HG03095 (cell line): ENCODE results near the gene DUSP11.
"Not testable (repeated sequence)": the region's sequence is repeated elsewhere in the genome, so short reads cannot be mapped to it uniquely, and the experiment has no call there.

Experiments
- ATAC-seq: cut with Tn5 transposase; IDR thresholded peaks from one replicate; pipeline ENCODE4 v1.9.1; 2021; ENCODE audit warnings: moderate library complexity; ENCODE audit not compliant: unreplicated experiment

Gene DUSP11

DNA sequence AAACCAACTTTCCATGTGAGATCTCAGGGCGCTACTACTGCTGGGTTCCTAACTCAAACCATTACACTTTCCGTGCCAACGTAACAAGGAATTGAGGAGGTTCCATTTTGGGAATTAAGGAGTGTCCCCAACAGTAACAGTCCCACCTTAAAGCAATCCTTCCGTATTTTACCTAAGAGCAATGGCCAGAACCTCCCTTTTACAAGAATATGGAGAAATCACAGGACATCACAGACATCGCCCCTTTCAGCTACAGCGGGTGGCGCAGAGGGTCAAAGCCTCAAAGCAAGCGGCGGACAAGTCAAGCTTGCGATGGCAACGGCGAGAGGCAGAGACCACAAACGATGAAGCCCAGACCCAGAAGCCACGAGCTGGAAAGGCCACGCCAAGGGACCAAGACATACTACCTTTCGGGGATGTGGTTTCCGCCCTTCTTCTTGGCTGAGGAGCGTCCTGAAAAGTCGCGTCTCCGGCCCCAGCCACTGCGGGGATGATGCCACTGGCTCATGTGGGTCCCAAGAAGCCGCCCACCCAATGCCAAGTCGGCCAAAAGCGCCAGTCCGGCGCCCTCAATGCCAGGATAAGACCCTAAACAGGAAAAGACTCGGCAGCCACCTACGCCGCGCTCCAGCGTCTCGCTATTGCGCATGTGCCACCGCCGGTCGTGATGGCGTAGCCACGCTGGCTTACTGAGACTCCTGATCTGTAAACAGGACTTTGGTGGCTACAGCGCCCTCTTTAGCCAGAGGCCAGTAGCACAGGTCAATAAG, at the start of gene DUSP11:
Gene DUSP11, minus strand, starts transcription at position 637 of the 770 bp plus-strand sequence. Its CDS starts 129 bp downstream, at position 508.
- peak; percentile 98 for ATAC-seq

DNA sequence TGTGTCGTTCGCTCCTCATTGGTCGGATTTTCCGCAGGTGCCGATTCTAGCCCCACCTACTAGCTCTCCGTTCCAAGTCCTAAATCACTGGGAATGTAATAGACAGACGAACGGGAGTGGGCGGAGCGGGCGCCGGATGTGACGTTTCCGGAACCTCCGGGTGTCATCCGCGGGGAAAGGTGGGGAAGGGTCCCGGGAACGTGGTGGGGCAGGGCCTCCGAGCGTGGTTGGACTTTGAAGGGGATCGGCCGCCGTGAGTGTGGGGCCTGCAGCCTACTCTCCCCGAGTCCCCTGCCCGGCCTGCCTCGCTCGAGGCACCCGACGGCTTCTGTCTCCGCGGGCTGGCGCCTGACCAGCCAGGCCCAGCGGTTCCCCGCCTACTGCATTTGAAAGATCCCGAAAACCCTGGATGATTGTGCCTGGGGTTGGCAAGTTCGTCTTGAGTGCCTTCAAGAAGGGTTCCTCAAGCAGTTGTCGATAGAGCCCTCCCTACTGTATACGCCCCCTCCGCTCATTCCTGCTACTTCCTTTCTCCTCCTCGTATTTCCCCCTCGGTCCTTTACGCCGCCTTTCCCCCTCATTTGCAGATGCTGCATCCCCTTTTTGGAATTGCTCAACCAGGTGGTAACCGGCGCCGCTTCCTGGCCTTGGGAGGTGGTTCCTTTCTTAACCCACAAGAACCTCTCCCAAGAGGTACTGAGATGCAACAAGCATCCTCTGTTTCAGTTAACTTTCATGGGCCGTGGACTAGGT, 49.1 kb upstream of the DUSP11 start, which contains the start of gene STAMBP:
Gene STAMBP, plus strand, starts transcription at position 144 of the 753 bp plus-strand sequence. CDS start 1,896 bp downstream, outside the sequence.
- ATAC-seq, result peak; percentile 81

DNA sequence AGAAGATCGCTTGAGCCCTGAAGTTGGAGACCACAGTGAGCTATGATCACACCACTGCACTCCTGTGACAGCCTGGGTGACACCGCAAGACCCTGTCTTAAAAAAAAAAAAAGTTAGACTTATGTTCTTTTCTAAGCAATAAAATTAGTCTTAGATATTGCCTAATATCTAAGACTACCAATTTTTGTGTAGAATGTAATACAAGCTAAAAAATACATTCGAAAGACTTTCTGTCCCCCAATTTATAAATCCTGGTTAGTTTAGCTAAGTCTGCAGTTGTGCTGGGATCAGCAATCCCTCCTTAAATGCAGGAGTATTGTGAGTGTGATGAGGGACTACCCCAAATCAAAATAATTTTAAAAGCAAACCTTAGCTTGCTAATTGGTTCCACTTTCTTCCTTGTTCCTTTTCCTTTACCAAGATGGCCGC, 48.5 kb upstream of the DUSP11 start:
- no peak for ATAC-seq

DNA sequence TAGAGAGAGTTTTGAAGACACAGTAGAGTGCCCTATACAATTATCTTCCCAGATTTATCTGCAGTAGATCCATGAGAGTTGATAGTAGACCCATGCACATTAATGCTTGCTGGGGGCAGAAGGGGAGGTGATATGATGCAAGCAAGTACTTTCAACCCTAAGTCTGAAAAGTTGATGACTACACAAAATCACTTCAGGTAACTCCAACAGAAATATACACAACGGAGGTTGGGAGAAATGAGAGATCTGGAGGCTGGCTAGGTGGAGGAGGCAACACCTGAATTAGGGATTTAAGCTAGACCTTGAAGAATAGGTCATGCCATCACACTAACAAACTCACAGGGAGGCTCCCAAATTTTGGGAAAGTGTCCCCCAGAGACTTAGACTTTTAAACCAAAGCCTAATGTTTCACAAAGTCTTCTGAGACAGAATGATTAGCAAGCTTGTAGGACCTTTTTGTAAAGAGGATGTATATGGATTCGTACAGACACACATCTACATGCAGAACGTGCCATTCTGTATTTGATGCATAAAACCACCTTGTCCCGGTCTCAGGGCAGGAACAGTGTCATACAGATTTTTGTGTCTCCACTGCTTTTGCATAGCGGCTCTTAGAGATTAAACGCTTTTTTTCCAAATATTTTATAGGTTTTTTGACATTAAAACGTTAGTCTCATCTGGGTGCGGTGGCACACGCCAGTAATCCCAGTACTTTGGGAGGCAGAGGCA, 47.9 kb upstream of the DUSP11 start:
- ATAC-seq, result no peak

DNA sequence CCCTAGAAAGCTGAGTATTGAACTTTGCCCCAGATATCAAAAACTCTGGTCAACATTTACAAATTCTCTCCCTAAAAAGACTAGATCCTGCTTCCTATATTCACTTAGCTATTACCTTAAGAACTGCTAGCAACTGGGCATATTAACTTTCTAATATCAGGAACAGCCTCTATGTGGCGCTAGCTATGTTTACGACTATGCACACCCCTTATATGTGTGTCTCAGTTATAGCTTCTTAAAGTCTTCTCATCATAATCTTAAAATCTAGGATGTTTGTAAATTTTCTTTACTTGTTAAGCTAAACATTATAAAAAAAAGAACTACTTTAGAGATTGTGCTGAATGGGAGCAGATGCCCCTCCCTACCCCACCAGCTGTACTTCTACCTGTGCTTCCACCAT, 47.1 kb upstream of the DUSP11 start:
- no peak for ATAC-seq

DNA sequence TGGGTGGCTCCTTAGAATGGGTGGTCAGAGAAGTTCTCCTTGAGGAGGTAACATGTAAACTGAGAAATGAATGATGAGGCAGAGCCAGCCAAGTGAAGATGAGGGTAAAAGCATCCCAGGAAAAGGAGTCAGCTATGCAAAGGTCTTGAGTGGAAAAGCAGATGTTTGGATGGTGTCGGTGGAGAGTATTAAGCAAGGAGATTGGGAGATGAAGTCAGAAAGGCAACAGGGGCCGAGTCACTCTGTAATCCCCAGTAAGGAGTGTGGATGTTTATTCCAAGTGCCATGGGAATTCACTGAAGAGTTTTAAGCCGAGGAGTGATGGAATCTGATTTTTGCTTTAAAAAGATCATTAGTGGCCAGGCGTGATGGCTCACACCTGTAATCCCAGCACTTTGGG, 45.5 kb upstream of the DUSP11 start:
- no peak for ATAC-seq

DNA sequence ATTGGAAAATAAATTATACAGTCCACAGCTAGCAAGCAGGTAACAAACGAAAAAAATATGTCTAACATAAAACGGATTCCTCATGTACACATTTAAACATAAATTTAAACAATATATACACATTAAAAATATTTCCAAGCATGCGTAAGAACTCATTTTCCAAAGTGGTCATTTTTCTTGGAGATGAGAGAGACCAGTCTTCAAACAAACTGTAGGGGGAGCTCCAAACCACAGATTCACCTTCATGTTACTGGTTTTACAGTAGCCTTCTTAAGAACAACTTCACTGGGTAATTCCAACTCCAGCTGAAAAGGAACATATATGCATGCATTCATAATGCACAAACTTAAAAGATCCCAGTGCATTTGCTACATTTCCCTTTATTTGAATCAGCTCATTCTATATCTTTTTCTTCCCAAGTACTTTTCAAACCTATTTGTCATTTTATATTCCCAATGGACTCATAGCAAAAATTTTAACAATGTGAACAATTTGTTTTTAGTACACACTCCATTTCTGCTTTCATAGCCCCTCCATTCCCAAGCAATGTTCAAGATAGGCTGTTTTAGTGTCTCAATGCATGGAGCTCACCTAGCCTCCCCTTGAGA, 44.1 kb upstream of the DUSP11 start:
- no peak for ATAC-seq

DNA sequence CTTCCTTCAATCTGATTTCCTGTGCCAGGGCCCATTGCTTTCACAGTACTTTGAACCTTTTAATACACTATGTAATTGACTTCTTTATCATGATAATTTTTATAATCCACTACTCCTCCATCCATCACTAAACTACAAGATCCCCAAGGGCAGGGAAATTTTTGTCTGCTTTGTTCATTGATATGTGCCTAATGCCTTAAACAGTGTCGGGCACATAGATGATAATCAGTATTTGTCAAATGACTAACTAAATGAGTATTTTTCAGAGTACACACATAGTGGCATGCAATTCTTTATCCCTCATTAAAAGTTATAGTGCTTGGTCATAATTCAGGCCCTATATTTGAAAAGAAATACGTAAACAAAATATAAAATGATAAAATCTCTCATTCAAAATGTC, 43.5 kb upstream of the DUSP11 start:
- ATAC-seq, result no peak

DNA sequence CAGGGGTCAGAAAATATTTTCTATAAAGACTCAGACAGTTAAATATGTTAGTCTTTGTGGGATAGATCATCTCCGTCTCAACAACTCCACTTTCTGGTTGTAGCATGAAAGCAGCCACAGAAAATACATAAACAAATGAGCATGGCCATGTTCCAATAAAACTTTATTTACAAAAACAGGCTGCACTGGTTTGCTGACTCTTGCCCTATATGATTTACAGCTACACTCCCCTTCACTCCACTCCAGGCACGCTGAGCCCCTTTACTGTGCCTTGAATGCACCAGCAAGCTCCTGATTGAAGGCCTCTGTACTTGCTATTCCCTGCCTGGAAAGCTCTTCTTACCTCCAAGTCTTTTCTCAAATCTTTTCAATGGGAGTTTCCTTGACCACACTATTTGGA, 43.1 kb upstream of the DUSP11 start:
- no peak for ATAC-seq

DNA sequence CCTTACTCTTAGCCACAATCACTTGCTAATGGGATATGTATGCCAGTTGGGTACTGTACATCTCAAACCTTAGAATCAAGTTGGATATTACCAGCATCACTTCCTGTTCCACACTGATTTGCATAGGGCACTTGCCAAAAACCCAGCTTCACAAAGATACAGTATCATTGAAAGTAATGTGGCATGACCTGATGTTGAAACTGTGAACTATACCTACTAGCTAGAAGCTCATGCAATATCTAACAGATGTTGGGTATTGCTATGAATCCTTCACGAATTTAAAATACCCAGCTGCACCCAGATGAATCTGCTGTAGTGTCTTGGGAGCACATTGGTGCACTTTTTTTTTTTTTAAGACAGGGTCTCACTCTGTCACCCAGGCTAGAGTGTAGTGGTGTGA, 42.4 kb upstream of the DUSP11 start:
- no peak for ATAC-seq

DNA sequence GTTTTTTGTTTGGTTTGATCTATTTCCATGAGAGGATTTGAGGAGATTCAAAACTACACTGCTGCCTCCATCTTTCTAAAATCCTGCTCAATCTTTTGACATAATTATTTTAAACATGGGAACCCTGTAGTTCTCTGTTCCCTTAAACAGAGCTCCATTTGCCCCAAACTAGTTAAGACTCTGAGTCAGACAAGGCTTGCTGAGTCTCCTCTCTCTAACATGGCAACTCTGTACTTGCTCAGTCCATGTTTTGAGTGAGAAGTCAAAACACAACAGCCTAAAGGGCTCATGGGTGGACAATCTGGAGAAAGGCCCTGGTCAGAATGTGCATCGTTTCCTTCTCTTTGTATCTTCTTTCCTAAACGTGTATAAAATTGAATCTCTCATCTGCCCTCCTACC, 41.8 kb upstream of the DUSP11 start:
- ATAC-seq, result no peak

DNA sequence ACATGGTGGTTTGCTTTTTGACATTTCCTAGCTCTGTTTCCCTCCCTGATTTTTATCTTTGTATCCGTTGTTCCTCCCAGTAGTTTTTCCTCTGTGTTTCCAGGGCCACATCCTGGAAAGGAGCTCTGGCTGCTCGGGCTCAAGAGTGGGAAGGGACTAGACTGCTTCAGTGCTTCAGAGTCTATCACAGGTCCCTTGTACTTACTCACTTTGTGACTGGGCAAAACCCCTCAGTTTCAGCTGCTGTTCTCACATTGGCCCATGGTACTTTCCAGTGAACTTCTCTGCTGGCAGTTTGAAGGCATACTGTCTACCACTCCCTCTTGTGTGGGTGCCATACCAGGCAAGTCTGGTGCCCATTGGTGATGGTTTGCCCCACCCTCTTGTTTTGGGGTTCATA, 41.3 kb upstream of the DUSP11 start:
- ATAC-seq, result peak; percentile 66

DNA sequence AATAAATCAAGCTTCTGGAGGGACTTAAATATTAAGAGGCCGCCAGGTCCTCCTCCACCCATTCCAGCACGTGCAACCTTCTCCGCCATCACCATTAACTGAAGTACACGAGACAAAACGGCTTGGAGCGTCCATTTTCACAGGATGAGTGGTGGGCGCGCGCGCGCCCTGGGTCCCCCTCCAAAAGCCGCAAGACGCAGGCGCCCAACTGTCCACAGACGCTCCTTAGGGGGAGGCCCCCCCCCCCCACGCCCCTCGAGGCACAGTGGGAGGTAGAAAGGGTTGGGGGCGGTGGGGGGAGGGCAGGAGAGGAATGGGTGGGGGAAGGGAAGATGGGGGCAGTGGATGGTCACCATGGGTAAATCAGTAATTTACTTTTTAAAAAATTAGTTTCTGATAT, 38.4 kb upstream of the DUSP11 start:
- ATAC-seq, result no peak

DNA sequence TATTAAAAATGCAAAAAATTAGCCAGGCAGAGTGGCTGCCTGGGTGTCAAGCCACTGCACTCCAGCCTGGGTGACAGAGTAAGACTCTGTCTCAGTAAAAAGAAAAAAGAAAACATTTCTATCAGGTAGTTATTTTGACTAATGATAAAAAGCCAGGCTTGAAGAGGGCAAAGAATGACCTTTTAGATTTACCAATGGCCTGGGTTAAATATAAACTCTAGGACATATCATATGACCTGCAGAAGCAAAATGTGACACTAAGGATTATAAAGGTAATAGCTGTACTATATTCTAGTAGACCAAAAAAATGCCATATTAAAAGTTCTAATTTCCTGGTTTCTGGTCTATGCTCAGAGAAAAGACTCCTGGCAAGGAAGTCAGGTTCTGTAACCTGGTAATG, 32.7 kb upstream of the DUSP11 start:
- ATAC-seq, result no peak

DNA sequence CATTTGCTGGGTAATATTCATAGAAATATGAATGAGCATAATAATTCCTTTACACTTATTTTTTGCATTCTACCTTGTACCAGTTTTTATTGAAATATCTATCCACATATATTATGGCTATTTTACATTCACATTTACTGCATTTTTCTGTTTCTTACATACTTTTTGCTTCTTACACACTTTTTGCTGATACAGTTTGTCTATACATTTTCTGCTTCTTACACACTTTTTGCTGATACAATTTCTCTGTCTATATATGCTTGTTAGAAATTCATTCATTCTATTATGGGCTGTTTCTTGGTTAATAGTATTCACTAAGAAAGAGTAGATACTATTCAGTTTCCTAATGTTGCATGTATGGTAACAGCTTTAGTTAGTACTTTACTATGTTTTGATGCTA, 32.0 kb upstream of the DUSP11 start:
- no peak for ATAC-seq

DNA sequence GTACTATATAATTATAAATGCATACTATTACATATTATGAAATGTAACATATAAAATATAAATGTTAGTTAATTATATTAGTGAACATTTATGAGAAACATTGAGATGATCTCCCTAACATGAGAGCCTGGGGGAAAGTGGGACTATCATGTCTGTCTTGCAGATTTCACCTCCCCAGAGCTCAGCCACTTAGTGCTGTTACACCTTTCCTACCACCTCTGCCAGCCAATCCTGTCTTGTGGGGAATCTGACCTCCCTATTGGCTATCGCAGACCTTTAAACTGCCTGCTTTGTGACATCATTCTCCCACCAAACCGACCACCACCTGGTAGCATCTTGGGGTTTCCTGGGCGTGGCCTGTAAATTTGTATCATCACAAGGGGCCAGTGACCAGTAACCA, 4.0 kb upstream of the DUSP11 start, which contains the start of gene C2orf78:
Gene C2orf78, plus strand, starts transcription at position 301 of the 400 bp plus-strand sequence. CDS start 127 bp downstream, outside the sequence.
- not testable (repeated sequence) for ATAC-seq

DNA sequence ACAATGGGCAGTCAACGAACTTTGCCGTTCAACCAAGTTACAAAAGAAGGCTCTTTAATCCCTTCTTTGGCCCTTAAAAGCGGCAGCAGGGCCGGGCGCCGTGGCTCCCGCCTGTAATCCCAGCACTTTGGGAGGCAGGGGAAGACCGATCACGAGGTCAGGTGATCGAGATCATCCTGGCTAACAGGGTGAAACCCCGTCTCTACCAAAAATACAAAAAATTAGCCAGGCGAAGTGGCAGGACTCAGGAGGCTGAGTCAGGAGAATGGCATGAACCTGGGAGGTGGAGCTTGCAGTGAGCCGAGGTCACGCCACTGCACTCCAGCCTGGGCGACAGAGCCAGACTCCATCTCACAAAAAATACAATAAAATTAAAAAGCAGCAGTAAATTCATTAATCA, 3.5 kb upstream of the DUSP11 start:
- not testable (repeated sequence) for ATAC-seq

DNA sequence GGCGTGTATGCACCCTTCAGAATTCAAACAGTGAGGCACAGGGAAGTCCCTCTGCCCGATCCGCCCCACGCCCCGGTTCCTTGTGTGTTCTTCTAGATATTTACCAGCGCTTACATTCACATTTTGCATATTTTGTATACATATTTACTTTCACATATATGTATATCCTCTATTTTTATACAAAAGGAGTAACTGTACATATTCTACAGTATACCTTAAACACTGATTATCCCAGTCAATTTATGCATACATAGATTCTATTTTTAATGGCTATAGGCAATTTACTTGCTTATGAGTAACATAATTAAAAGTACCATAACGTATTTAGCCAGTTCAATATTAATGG, 307 bp upstream of the DUSP11 start:
- no peak for ATAC-seq

DNA sequence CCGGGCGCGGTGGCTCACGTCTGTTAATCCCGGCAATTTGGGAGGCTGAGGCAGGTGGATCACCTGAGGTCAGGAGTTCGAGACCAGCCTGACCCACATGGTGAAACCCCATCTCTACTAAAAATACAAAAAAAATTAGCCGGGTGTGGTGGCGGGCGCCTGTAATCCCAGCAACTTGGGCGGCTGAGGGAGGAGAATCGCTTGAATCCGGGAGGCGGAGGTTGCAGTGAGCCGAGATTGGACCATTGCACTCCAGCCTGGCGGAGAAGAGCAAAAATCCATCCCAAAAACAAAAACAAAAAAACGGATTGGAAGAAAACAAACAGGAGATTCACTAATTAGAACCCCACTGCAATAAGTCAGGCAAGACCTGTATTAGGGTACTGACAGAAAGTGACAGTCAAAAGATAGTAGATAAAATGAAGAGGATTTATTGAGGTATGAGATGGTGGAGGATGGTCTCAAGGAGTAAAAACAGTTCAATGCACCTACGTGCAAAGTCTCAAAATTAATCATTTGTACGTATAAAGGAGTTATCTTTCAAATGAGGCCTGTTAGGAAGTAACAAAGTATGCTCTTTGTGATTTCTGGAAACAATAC, 936 bp downstream of the DUSP11 start:
- ATAC-seq, result not testable (repeated sequence)

DNA sequence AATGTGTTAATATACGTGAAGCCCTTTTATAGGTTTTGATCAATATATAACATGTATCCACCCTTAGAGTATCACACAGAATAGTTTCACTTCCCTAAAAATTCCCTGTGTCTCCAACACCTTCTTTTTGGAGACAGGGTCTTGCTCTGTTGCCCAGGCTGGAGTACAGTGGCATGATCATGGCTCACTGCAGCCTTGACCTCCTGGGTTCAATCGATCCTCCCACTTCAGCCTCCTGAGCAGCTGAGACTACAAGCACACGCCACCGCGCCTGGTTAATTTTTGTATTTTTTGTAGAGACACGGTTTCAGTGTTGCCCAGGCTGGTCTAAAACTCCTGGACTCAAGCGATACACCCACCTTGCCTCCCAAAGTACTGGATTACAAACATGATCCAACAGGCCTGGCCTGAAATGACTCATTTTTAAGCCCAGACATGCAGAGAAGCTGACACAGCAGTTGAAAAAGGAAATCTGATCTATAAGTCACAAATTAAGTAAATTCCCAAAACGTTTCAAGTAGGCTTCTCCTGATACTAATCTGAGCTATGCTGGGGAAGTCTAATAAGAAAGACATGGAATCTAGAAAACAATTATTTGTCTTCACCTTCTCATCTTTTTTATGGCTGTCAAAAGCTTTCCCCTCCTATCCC, 2.9 kb downstream of the DUSP11 start:
- no peak for ATAC-seq
